Measurements from ENCODE around the gene STEAP2.

- TF ChIP-seq CTCF (IDR thresholded peaks at IDR 0.05) (no peak), POLR2A (IDR thresholded peaks at IDR 0.05) (no peak)
Measured at GRCh38 chr7:90231304-90231703, 19.8 kb downstream of the STEAP2 start.
